HG03439 (cell line): ENCODE data around the gene HOXC13.

ENCODE experiments used
- ATAC-seq: cut with Tn5 transposase; IDR thresholded peaks from one replicate; pipeline ENCODE4 v1.9.1; 2021; ENCODE audit warnings: mild to moderate bottlenecking, moderate library complexity; ENCODE audit not compliant: unreplicated experiment

HOXC13 gene

GRCh38 chr12:53939141-53940108, 794 bp downstream of the HOXC13 start:
- ATAC-seq = no peak

DNA sequence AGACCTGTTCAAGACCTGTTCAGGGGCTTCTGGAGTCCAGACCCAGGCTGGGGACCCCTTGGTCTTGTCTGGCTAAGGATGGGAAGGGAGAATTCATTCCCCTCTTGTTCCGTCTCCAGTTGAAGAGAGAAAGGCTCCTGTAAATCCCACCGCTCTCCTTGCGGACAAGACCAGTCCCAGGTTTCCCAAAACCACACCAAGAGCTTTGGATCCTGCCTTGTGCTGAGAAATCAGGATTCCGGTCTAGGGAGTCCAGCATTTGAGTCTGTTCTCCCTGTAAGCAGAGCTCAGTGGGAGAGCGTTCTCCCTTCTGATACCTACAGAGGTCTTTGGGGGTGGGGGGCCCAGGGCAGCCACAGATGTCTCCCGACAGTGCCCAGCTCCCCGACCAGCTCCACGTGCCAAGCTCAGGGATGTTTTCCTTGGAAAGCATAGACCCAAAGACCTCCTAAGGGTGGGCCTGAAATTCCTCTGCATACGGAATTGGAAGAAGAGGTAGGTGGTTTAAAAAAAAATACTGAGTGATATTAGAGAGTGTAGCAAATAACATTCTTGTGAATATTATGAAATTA, 1.9 kb downstream of the HOXC13 start:
- ATAC-seq = no peak

DNA sequence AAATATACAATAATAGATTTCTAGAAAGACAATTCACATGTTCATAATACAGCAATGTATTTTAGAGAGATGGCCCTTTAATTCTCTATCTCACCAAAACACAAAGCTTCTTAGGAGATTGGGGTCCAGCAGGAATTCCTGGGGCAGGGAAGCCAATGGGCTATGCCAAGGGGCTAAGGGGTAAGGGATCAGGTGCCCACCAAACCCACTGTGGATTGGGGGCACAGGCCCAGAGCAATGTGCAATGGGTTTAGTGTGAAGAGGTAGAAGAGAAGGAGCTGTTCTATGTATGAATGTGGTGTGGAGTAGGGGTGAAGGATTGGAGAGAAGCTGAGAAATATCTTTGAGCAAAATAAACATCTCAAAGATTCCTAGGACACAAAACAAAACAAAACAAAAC, 2.6 kb downstream of the HOXC13 start:
- no peak for ATAC-seq

- no peak for ATAC-seq
Measured at GRCh38 chr12:53941750-53942149, 3.1 kb downstream of the HOXC13 start.

GRCh38 chr12:53942467-53942997, 3.9 kb downstream of the HOXC13 start:
- ATAC-seq = no peak

DNA sequence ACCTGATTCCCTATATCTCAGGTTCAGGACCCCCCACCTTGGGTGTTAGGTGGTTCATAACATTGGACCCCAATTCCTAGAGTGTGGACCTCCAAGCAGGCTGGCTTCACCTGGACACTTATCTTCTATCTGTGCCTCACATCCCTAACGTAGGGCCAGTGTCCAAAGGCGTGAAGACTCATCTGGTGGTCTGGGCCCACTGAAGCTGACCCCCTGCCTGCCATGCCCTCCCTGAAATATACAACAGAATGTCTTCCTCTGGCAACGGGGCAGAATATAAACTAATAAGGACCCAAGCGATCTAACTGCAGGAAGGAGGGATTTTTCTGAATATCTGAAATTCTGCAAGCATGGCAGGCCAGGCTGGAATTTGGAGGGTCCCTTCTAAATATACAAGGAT, 5.6 kb downstream of the HOXC13 start:
- ATAC-seq = no peak

DNA sequence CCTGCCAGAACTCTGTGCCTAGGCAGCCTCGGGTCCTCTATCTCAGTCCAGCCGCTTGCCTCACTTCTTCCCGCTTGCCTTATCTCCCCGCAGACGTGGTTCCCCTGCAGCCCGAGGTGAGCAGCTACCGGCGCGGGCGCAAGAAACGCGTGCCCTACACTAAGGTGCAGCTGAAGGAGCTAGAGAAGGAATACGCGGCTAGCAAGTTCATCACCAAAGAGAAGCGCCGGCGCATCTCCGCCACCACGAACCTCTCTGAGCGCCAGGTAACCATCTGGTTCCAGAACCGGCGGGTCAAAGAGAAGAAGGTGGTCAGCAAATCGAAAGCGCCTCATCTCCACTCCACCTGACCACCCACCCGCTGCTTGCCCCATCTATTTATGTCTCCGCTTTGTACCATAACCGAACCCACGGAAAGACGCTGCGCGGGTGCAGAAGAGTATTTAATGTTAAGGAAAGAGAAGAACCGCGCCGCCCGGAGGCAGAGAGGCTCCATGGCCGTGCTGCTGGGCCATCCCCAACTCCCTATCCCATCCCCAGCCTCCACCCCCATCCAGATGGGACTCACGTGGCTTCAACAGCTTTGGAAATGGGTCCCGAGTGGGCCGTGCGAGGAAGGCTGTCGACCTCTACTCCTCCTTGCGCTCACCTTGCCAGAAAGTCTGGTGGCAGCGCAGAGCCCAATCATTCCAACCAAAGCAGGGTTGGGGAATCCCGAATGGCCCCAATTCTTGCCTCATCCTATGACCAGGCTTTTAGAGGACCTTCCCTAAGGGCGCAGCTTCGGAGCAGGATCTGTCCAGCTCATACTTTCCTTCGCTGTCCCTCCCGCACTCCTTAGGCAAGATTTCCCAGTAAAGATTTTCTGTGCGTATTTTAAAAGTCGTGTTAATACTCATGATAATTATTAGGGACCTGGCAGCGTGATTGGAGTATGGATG, 6.5 kb downstream of the HOXC13 start:
- no peak for ATAC-seq

- ATAC-seq = no peak
Measured at GRCh38 chr12:53947743-53948142, 9.1 kb downstream of the HOXC13 start.

- no peak for ATAC-seq
Measured at GRCh38 chr12:53948650-53949593, 10.3 kb downstream of the HOXC13 start.

GRCh38 chr12:53949631-53950436, 11.2 kb downstream of the HOXC13 start:
- no peak for ATAC-seq

GRCh38 chr12:53950437-53950773, 11.8 kb downstream of the HOXC13 start:
- ATAC-seq = no peak

- ATAC-seq = no peak
Measured at GRCh38 chr12:53950789-53951576, 12.4 kb downstream of the HOXC13 start.

GRCh38 chr12:53951577-53952334, 13.1 kb downstream of the HOXC13 start:
- ATAC-seq = no peak

GRCh38 chr12:53952335-53952694, 13.7 kb downstream of the HOXC13 start:
- ATAC-seq = no peak

GRCh38 chr12:53952871-53953734, 14.5 kb downstream of the HOXC13 start:
- ATAC-seq = no peak

DNA sequence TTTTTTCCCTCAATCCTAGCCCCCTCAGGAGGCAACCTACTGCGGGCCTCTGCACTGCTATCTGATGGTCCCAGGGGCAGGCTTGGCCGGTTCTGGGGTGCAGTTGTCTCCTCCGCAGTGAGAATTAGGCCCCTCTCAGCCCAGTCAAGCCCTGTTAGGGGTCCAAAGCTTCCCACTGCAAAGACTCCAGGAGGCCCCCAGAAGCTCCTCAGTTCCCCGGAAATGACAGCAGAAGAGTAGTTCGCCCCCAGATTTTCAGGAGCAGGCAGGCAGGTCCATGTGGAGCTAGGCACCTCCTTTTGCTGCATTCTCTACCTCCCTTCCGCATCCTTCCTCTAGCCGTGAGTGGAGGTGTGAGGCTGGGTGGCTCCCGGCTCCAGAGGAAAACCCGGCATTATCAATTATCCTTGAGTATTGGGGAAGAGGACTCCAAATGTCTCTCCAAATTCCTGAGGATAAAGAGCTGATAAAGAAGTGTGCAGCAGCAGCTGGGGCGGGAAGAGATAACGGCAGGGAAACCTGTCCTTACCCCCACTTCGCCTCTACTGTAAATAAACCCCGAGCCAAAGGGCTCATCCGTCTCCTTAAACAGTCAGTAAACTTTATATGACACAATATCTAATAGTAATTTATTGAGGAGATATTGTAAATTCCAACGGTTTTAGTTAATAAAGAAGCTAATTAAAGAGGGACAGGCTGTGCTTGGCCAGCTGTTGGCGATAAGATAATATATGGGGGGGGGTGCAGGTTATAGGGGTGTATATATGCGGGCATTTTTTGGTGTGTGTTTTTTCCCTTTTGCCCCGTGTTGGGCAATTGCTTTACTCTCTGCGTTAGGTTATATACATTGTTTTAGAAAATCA, 15.4 kb downstream of the HOXC13 start:
- ATAC-seq = no peak
